22Rv1 (cell line): ENCODE measurements around the gene MAN2A2.

Experiments
- H3K27ac ChIP-seq: fragments of 450-650 bp; 2 replicates; pipeline ENCODE4 v1.5.1; 2017
- ZFX ChIP-seq: fragments of 450-650 bp; IDR thresholded peaks from 2 replicates; pipeline ENCODE4 v1.6.1; 2017; ENCODE audit warnings: antibody characterized with exemption, borderline replicate concordance
- TF ChIP-seq, protein P1 (sequence below): fragments of 450-650 bp; IDR thresholded peaks from 2 replicates; pipeline ENCODE4 v1.5.1; 2017; ENCODE audit warnings: mild to moderate bottlenecking

Gene MAN2A2

DNA sequence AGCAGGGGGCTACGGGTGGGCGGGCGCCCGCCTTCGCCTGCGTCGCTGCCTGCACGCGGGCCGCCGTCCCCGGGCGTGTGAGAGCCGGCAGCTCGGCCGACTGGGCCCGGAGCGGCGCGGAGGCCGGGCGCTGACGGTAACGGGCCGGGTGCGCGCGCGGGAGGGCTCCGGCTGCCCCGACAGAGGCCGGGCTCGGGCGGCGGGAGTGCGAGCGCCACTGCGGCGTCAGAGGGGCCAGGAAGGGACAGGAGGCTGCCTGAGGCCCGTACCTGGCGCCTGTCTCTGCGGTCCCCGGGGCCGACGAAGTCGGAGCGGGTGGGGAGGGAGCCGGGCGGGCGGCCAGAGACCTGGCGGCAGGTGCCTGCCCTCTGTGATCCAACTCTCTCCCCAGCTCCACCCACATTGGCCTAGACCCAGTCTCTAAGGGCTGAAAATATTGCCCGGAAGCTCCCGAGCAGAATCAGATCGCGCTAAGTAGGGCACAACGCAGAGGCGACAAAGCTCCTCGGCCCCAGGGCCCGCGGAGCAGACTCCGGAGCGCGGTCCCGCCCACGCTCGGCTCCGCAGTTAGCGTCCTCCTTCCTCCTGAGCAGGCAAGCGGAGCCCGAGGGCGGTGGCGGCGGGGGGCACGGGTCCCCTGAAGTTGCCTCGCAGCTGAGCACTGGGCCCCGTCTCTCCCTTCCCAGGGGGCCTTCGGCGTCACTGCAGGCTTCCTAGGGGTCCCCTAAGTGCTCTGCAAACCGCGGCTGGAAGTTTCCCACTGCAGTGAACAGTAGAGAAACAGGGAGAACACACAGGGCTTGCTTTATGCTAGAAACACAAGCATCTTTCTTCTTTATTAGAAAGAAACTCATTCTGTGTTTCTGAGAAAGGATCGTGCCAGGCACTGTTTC is at the start of gene MAN2A2:
TSS of gene MAN2A2 (plus strand) at position 463 of the 893 bp plus-strand sequence. CDS start 906 bp downstream, outside the sequence.
- H3K27ac ChIP-seq: peak within 1 kb of the TSS; percentile 93
- no peak for TF ChIP-seq ZFX
- TF ChIP-seq, protein P1, sequence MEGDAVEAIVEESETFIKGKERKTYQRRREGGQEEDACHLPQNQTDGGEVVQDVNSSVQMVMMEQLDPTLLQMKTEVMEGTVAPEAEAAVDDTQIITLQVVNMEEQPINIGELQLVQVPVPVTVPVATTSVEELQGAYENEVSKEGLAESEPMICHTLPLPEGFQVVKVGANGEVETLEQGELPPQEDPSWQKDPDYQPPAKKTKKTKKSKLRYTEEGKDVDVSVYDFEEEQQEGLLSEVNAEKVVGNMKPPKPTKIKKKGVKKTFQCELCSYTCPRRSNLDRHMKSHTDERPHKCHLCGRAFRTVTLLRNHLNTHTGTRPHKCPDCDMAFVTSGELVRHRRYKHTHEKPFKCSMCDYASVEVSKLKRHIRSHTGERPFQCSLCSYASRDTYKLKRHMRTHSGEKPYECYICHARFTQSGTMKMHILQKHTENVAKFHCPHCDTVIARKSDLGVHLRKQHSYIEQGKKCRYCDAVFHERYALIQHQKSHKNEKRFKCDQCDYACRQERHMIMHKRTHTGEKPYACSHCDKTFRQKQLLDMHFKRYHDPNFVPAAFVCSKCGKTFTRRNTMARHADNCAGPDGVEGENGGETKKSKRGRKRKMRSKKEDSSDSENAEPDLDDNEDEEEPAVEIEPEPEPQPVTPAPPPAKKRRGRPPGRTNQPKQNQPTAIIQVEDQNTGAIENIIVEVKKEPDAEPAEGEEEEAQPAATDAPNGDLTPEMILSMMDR: no peak

DNA sequence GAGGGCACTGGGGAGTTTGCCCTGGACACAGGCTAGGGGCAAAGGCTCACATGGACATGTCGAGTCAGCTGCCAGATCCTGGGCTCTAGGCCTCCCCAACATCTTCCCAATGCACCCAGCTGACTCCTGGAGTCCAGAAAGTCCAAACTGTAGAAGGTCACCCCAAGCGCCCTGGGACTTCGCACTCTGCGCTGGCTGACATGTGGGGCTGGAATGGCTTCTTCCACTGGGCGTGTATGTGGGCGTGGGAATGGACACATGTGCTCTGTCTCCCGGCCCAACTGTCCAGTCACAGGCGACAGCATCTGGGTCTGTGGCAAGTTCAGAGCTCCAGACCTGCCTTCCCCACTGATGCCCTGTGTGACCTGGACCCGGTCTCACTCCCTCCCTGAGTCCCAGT is 48.0 kb upstream of the MAN2A2 start:
- no peak for TF ChIP-seq ZFX
- TF ChIP-seq, protein P1: no peak
- no peak overlapping the region for H3K27ac ChIP-seq

DNA sequence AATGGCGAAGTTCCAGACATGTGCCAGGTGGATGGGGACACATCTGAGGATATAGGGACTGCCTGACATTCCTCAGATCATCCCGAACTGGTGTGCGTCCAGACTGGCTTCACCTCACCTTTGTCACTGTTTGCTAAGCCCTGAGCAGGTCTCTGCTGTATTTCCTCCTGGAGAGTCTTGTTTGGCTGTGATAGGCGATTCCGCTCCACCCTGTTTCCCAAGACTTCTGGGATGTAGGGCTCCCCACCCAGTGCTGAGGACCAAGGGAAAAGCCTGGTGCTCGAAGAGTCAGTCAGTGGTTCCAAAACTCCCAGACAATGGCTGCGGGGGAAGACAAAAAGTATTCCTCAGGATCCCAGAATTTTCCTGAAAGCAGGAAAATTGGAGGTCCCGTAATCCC is 45.8 kb upstream of the MAN2A2 start:
- no peak for TF ChIP-seq ZFX
- TF ChIP-seq, protein P1: no peak
- H3K27ac ChIP-seq: no peak overlapping the region

DNA sequence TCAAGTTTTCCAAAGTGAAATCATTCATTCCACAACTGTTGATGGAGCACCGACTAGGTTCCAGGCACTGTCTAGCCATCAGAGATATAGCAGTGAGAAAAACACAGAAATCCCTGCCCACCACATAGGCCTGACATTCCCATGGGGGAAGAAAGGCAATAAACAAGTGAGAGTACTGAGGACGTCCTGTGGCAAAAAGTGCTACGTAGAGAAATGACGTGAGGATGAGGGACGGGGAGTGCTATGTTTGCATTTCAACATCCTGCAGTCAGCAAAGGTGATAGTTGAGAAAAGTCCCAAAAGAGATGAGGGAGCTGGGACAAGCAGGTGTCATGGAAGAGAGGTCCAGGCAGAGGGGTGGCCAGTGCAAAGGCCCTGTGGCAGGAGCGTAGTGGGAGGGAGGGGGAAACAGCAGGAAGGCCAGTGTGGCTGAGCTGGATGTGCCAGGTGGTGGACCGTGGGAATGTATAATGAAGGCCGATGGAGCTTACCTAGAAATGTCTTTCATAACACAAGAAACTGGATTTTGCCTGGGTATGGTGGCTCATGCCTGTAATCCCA is 45.1 kb upstream of the MAN2A2 start:
- no peak overlapping the region for H3K27ac ChIP-seq
- TF ChIP-seq ZFX: no peak
- TF ChIP-seq, protein P1: no peak

DNA sequence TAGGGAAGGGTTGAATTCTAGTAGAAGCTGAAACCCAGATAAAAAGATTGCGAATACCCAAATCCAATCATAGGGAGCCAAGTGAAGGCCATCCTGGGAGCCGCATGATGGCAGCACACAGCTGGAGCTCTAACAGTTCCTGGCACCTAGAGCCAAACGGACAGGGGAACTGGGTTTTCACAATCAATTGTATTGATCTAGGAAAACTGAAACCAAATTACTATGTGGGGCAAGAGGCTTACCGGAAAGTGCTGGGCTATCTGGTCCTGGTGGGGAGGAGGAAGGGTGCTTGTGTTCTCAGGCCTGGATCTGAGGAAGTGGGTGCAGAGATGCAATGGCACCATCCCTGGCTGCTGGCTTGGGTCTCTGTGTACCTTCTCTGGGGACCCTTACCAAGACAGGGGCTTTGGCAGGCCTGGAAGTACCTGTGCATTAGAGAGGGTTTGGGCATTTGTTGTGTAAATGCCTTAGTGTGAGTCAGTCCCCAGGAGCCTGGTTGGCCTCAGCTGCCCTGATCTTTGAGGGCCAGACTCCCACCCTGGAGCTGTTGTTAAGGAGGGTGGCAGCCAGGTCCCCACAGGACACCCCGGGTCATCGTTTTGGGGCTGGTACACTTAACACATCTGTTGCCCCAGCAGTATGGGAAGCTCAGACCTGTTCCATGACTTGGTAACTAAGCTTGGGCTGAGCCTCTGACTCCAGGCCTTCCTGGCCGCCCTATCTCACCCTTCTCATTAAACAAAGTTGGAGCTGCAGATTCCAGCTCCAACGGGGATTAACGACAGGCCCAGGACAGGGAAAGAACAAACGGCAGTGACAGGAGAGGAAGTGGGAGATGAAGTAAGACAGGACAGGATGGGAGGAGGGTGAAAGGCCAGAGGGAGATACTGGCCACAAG is 43.6 kb upstream of the MAN2A2 start:
- TF ChIP-seq, protein P1: no peak
- TF ChIP-seq ZFX: no peak
- peak overlapping the region; percentile 86 for H3K27ac ChIP-seq

DNA sequence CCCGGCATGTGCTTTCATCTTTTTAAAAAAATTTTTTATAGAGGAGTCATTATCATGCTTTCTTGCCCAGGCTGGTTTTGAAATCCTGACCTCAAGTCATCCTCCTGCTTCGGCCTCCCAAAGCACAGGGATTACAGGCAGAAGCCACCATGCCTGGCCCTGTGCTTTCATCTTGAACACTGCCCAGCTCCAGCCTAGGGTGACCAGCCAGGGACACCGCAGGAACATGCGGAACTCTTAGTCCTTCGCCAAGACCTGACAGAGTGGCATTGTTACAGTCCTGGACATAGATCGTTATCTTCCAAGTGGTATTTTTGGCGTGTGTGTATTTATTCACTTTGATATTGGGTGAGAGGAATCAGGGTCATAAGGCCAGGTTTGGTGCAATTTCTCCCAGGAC is 42.7 kb upstream of the MAN2A2 start:
- peak overlapping the region; percentile 86 for H3K27ac ChIP-seq
- no peak for TF ChIP-seq ZFX
- TF ChIP-seq, protein P1: no peak
